LoVo (cell line): ENCODE results near the gene INPP5A.

Experiments used
- DNase-seq: peaks from one replicate; pipeline ENCODE4 v3.0.0-alpha.2; 2016; ENCODE audit warnings: low spot score

INPP5A gene

GRCh38 chr10:132804785-132805426, 267.3 kb downstream of the INPP5A start:
- no peak for DNase-seq

- no peak for DNase-seq
Observed at GRCh38 chr10:132805599-132805998, 268.0 kb downstream of the INPP5A start.

DNA sequence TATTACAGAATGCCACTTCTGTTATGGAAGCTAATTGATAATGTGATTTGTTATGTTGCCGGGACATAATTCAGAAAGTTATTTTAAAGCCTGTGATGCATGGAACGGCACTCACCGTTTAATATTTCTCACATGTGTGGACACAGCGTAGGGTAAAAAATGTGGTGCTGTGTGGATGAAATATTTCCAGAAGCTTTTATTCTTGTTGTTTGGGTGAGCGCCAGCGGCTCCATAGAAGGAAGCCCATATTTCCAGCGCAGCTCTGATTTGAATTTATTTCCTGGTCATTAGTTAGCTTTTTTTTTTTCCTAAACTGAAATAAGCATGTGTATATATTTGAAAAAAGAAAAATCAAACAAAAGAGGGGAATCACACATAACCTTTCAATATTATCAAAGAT, 268.5 kb downstream of the INPP5A start:
- DNase-seq = no peak

GRCh38 chr10:132806561-132807003, 269.0 kb downstream of the INPP5A start:
- DNase-seq = no peak

DNA sequence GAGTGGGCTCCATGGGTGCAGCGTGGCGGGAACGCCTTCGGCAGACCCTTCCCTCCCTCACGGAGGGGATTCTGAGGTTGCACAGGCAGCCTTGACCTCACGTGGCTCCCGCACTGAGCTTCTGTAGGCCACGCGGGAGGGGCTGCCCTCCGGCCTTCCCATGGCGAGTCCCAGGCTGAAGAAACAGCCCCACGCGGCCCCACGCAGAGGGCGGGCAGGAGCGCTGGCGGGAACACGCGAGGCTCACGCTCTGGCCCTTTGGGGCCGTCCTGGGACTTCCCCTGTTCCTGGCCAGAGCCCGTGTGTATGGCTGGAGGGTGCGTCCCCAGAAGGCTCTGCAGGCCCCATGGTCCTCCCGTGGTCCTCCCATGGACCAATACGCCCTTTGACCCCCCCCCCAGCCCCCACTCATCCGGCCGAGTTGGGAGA, 270.0 kb downstream of the INPP5A start:
- no peak for DNase-seq

DNA sequence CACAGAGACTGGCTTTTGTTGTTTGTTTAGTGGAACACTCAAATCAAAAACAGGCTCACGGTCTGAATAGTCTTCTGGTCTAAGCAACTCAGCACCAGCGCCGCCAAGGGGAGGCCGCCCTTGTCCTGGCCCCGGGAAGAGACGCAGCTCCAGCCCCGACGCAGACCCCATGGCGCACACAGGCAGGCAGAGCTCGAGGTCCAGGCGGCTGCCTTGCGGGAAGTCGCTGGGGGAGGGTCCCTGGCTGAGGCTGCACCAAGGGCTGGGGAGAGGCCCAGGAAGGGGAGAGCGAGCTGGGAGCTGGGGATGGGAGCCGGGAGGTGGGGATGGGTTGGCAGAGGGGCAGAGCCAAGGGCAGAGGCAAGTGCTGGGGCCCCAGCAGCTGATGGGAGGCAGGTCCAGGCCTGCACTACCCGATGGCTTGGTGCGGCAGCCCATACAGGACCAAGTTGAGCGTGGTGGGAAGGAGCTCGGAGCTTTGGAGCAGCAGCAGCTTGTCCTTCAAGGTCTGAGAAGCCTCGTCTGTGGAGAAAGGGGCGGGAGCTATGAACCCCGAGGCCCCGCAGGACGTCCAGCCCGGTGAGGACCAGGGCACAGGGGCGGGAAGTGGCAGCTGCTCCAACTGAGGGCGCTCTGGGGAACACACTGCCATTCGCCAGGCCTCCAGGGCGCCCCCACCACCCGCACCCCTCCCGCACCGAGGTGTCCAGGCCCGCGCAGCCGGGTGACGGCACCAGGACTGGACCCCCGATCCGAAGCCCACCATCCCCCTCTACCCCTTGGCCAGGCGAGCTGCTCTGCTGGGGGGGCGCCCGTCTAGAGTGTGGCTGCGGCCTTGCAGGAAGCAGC, 271.0 kb downstream of the INPP5A start:
- DNase-seq = no peak

- no peak for DNase-seq
Observed at GRCh38 chr10:132809232-132810140, 271.9 kb downstream of the INPP5A start.

GRCh38 chr10:132810141-132810806, 272.7 kb downstream of the INPP5A start:
- DNase-seq = no peak

GRCh38 chr10:132810807-132811700, 273.5 kb downstream of the INPP5A start:
- DNase-seq = no peak

- DNase-seq = no peak
Observed at GRCh38 chr10:132811891-132812481, 274.4 kb downstream of the INPP5A start.

DNA sequence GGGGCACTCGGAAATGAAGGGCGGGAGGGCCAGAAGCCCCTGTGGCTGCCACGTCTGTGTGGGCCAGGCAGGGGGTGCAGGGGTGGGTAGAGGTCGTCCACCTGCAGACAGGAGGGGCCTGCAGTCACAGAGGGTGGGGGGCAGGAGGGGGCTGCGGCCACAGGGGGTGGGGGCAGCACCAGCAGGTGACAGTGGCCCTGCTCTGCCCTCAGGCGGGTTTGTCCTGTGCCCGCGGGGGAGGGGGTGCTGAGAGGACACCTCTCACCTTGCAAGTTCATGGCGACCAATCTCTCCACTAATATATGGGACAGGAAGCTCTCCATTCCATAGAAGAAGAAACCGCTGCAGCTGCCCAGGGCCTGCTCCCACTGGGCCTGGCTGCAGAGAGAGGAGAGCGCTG, 274.9 kb downstream of the INPP5A start:
- no peak for DNase-seq

GRCh38 chr10:132813001-132813401, 275.4 kb downstream of the INPP5A start:
- DNase-seq = no peak

GRCh38 chr10:132813560-132814468, 276.2 kb downstream of the INPP5A start:
- no peak for DNase-seq

DNA sequence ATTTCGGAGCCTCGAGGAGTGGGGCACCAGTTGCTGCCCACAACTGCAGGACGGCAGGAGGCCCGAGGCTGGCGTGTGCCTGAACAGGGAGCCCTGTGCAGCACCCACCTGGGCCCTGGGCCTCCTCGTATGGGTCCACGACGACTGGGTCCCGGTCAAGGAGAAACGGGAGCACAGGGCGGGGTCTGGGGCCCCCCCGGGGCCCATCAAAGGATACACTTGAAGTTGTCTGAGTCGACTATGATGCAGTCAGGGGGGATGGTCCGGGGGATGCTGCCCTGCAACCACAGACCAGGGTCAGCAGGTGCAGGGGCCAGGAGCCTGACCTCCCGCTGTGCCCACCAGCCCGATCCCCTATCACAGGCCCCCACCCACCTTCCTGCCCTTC, 276.9 kb downstream of the INPP5A start:
- no peak for DNase-seq

DNA sequence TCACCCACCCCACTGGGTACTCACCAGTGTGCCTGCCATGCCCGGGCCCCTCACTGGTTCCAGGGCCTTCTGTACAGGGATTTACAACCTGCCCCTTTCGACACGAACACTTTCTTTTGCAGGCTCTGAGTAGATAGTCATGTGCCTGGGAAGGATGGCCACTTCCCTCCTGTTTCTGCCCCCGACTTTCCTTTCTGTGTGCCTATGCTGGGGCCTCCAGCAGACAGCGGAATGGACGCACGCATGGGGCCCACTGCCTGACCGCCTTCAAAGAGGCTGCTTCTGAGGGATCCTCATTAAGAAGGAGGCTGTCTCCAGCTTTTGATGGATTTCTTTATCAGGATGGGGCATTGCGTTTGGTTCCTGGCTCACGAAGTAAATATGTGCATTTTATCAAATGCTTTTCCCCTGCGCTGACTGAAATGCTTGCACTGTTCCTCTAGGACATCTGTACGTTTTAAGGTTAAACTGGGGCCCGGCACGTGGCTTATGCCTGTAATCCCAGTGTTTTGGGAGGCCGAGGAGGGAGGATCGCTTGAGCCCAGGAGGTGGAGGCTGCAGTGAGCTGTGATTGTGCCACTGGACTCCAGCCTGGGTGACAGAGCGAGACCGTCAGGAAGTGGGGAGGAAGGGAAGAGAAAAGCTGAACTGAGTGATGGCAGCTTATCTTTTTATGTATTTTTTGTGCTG, 277.7 kb downstream of the INPP5A start:
- DNase-seq = no peak

DNA sequence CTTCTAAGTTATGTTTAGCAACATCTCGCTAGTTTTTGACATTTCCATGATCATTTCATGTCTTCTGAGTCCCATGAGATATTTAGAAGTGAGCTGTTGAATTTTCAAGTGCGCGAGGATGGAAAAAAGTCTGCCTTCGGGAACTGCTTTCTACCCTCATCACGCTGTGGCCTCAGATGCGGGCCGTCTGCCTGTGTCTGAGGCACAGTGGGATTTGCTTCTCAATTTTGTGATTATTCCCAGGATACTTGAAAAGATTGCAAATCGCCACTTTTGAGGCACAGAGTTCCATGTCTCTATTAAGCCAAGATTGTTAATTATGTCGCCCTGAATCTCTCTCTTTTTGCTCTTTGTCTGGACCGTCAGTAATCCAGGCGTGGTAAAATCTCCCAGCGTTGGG, 279.1 kb downstream of the INPP5A start:
- DNase-seq = no peak

GRCh38 chr10:132817701-132818211, 280.2 kb downstream of the INPP5A start:
- DNase-seq = no peak

GRCh38 chr10:132820056-132820455, 282.5 kb downstream of the INPP5A start:
- DNase-seq = no peak
